ENCODE measurements around the gene PRR7. TPM values are rescaled to one million over a fixed set of nuclear protein-coding genes. Genes with fewer than 3 reads are reported as not detected.

Gene PRR7
- total RNA-seq, 2 donors from 2014 or later: 3.9 to 5.0 TPM

DNA sequence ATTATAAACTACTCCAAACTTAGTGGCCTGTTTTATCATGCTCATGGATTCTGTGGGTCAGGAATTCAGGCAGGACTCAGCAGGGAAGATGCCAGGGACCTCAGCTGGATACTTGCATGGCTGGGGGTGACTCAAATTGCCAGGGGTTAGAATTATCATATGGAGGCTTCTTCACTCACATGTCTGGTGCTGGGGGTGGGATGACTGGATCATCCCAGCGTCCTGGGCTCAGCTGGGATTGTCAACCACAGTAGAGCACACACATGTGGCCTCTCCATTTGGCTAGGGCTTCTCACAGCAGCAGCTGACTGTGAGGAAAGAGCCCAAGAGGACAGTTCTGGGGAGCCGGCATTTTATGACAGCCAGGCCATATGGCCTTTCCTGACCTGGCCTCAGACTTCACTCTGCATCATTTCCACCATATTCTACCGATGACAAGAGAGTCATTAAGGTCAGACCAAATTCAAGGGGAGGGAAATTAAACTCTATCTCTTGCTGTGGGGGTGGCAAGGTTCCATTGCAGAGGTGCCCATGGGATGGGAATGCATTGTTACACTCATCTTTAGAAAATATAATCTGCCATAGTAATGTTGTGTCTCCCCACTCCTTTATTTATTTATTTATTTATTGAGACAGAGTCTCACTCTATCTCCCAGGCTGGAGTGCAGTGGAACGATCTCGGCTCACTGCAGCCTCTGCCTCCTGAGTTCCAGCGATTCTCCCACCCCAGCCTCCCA is 25.4 kb upstream of the PRR7 start:
- Histone ChIP-seq H3K27me3 (no peaks in the 10 kb centered on the region), H3K4me3 (no peak overlapping the region), H3K36me3 (no peaks in the 10 kb centered on the region), H3K9ac (ENCODE audit: low read depth in 2 of 2, low read length in 2 of 2) (no peak overlapping the region), H3K9me3 (no peaks in the 10 kb centered on the region), H3K4me1 (peaks cover 7% of the 10 kb centered on the region), H3K27ac (no peak overlapping the region)
- TF ChIP-seq CTCF (IDR thresholded peaks at IDR 0.05): no peak
- DNase-seq: no peak
- intact Hi-C loops (cut with DNase I): no loop called here

GRCh38 chr5:177423671-177424070 is 22.9 kb upstream of the PRR7 start:
- Histone ChIP-seq H3K27me3 (no peaks in the 10 kb centered on the region), H3K4me1 (peaks cover 7% of the 10 kb centered on the region), H3K27ac (no peak overlapping the region), H3K9me3 (no peaks in the 10 kb centered on the region), H3K36me3 (no peaks in the 10 kb centered on the region), H3K9ac (ENCODE audit: low read depth in 2 of 2, low read length in 2 of 2) (no peak overlapping the region), H3K4me3 (no peak overlapping the region)
- no peak for TF ChIP-seq CTCF (IDR thresholded peaks at IDR 0.05)
- no peak for DNase-seq
- intact Hi-C loops (cut with DNase I): no loop called here

GRCh38 chr5:177425196-177425800 is 21.3 kb upstream of the PRR7 start:
- intact Hi-C loops (cut with DNase I): no loop called here
- H3K27ac ChIP-seq: peak overlapping the region; percentile 96
- H3K9me3 ChIP-seq: no peaks in the 10 kb centered on the region
- peak overlapping the region; percentile 69 to 71 for H3K9ac ChIP-seq (ENCODE audit: low read depth in 2 of 2, low read length in 2 of 2)
- TF ChIP-seq CTCF (IDR thresholded peaks at IDR 0.05): no peak
- H3K36me3 ChIP-seq: no peaks in the 10 kb centered on the region
- peaks cover 7% of the 10 kb centered on the region for H3K4me1 ChIP-seq
- DNase-seq: no peak
- no peaks in the 10 kb centered on the region for H3K27me3 ChIP-seq
- peak overlapping the region; percentile 42 for H3K4me3 ChIP-seq

DNA sequence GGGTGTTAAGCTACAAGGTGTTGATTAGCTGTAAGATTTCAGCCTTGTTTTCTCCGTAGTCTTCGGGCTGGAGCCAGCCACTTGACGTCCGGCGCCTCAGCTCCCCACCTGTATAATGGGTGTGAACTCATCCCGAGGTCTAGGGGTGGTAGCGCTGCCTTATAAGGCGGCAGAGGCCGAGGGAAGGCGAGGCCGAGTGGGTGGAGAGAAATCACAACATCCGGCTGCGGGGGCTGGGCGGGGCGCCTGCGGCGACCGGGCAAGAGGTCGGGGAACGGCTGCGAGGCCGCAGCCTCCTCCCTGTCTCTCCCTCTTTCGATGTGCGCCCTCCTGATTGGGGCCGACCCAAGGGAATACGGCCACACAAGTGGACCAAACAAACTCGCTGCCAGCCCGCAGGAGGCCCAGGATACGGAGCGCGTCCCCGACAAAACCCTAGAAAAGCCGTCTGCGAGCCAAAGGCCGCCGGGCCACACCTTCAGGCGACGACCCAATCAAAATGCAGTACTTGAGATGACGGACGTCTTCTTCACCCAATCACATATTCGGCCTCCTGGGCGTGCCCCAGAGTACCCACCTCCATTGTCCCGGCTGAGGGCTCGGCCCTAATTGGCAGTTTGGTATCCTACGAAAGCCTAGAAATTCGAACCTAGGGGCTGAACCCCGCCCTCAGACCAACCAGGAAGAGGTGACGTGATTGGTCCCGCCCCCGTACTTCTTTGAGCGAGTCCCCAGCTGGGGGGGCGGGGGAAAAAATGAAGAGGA is 20.6 kb upstream of the PRR7 start:
- H3K27ac ChIP-seq: peak overlapping the region; percentile 96
- TF ChIP-seq CTCF (IDR thresholded peaks at IDR 0.05): no peak
- H3K9me3 ChIP-seq: no peaks in the 10 kb centered on the region
- peak overlapping the region; percentile 69 to 71 for H3K9ac ChIP-seq (ENCODE audit: low read depth in 2 of 2, low read length in 2 of 2)
- H3K27me3 ChIP-seq: no peaks in the 10 kb centered on the region
- intact Hi-C loops (cut with DNase I): no loop called here
- H3K4me3 ChIP-seq: peak overlapping the region; percentile 42
- H3K36me3 ChIP-seq: no peaks in the 10 kb centered on the region
- H3K4me1 ChIP-seq: peaks cover 7% of the 10 kb centered on the region
- peak; percentile 100 for DNase-seq

GRCh38 chr5:177426566-177427210 is 19.9 kb upstream of the PRR7 start, which contains the start of gene GRK6:
TSS of gene GRK6 (plus strand) at chr5:177426676. CDS start at chr5:177426846, 170 bp downstream.
- peak within 1 kb of the TSS; percentile 96 for H3K27ac ChIP-seq
- DNase-seq: peak; percentile 69
- TF ChIP-seq CTCF (IDR thresholded peaks at IDR 0.05): no peak
- H3K27me3 ChIP-seq: no peaks in the 10 kb centered on the region
- H3K9ac ChIP-seq (ENCODE audit: low read depth in 2 of 2, low read length in 2 of 2): peak within 1 kb of the TSS; percentile 98 to 99
- H3K4me1 ChIP-seq: peaks cover 7% of the 10 kb centered on the region
- H3K4me3 ChIP-seq: peak within 1 kb of the TSS; percentile 81
- intact Hi-C loops (cut with DNase I): no loop called here
- no peaks in the 10 kb centered on the region for H3K36me3 ChIP-seq
- no peaks in the 10 kb centered on the region for H3K9me3 ChIP-seq

Data from colonic mucosa (tissue), 4 donors.